Measurements from ENCODE around the gene RBL2. TPM values are rescaled to one million over a fixed set of nuclear protein-coding genes. Genes with fewer than 3 reads are reported as not detected.

RBL2 gene
- total and polyA plus RNA-seq, 10 donors, result 29.1 to 214 (median 138) TPM

GRCh38 chr16:53428681-53429080 is 5.6 kb upstream of the RBL2 start:
- 70 to 88% (median 73%) methylated on average over 3 of the region's 3 CpGs for WGBS, 5 donors
- peaks cover 0 to 3% (median 2%) of the 10 kb centered on the region in 6 donors for H3K4me1 ChIP-seq
- H3K9me3 ChIP-seq, result peaks cover 0 to 26% (median 18%) of the 10 kb centered on the region in 8 donors
- no peak overlapping the region for H3K4me3 ChIP-seq
- no peak for DNase-seq
- H3K27ac ChIP-seq, result no peak overlapping the region
- H3K36me3 ChIP-seq, result no peaks in the 10 kb centered on the region
- no peaks in the 10 kb centered on the region for H3K27me3 ChIP-seq (replicated peaks in 1 of 7)
- TF ChIP-seq POLR2A (IDR thresholded peaks at IDR 0.05) (no peak), POLR2AphosphoS5 (IDR thresholded peaks at IDR 0.05) (no peak)
- TF ChIP-seq, protein P1, sequence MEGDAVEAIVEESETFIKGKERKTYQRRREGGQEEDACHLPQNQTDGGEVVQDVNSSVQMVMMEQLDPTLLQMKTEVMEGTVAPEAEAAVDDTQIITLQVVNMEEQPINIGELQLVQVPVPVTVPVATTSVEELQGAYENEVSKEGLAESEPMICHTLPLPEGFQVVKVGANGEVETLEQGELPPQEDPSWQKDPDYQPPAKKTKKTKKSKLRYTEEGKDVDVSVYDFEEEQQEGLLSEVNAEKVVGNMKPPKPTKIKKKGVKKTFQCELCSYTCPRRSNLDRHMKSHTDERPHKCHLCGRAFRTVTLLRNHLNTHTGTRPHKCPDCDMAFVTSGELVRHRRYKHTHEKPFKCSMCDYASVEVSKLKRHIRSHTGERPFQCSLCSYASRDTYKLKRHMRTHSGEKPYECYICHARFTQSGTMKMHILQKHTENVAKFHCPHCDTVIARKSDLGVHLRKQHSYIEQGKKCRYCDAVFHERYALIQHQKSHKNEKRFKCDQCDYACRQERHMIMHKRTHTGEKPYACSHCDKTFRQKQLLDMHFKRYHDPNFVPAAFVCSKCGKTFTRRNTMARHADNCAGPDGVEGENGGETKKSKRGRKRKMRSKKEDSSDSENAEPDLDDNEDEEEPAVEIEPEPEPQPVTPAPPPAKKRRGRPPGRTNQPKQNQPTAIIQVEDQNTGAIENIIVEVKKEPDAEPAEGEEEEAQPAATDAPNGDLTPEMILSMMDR (IDR thresholded peaks at IDR 0.05 in 8 of 11, conservative IDR thresholded peaks at IDR 0.05 in 3 of 11), result no peak
- intact Hi-C loops (cut with DNase I; ENCODE audit: low total_unique reads), result no loop called here

- H3K4me1 ChIP-seq, result peaks cover 0 to 9% (median 6%) of the 10 kb centered on the region in 6 donors
- no peak for DNase-seq
- H3K9me3 ChIP-seq, result peaks cover 0 to 19% (median 11%) of the 10 kb centered on the region in 8 donors
- H3K4me3 ChIP-seq, result no peak overlapping the region
- no peaks in the 10 kb centered on the region for H3K27me3 ChIP-seq (replicated peaks in 1 of 7)
- TF ChIP-seq, protein P1 (IDR thresholded peaks at IDR 0.05 in 8 of 11, conservative IDR thresholded peaks at IDR 0.05 in 3 of 11), result no peak
- TF ChIP-seq POLR2AphosphoS5 (IDR thresholded peaks at IDR 0.05) (no peak), POLR2A (IDR thresholded peaks at IDR 0.05) (no peak)
- WGBS, 5 donors, result 67 to 86% (median 75%) methylated on average over 4 of the region's 4 CpGs
- no peaks in the 10 kb centered on the region for H3K36me3 ChIP-seq
- intact Hi-C loops (cut with DNase I; ENCODE audit: low total_unique reads), result no loop called here
- no peak overlapping the region for H3K27ac ChIP-seq
These were observed 4.9 kb upstream of the RBL2 start for GRCh38 chr16:53429221-53429943.

DNA sequence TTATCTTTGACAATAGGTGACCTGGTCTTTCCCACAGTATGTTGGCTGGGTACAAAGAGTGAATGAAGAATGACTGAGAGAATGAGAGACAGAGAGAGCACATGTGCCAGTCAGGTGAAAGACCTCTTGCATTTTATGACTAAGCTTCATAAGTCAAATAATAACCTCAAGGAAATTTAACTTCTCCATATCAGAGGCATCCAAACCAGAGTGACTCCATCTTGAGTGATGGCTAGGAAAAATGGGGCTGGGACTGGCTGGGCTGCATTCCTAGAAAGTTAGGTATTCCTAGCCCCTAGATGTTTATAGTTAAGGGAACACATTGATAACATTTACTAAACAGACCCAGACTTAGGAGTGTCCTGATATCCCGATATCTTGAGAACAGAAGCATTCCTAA is 3.9 kb upstream of the RBL2 start:
- H3K27ac ChIP-seq, result no peak overlapping the region
- DNase-seq, result no peak
- H3K27me3 ChIP-seq (replicated peaks in 1 of 7), result no peaks in the 10 kb centered on the region
- H3K4me3 ChIP-seq, result no peak overlapping the region
- H3K4me1 ChIP-seq, result peaks cover 0 to 9% (median 6%) of the 10 kb centered on the region in 6 donors
- H3K36me3 ChIP-seq, result no peaks in the 10 kb centered on the region
- 90 to 100% (median 91%) methylated on average over 1 of the region's 1 CpG for WGBS, 5 donors
- intact Hi-C loops (cut with DNase I; ENCODE audit: low total_unique reads), result loop anchor here (10.0 kb wide), 1 partner anchor 74 kb away; the partner anchor contains the start of gene AKTIP
- TF ChIP-seq POLR2A (IDR thresholded peaks at IDR 0.05), result no peak
- H3K9me3 ChIP-seq, result peaks cover 0 to 9% (median 1%) of the 10 kb centered on the region in 8 donors

GRCh38 chr16:53433509-53433908 is 762 bp upstream of the RBL2 start:
- Histone ChIP-seq H3K36me3 (peaks cover 0 to 4% (median 0%) of the 10 kb centered on the region in 6 donors), H3K27me3 (replicated peaks in 1 of 7) (no peaks in the 10 kb centered on the region), H3K4me1 (peaks cover 17 to 40% (median 37%) of the 10 kb centered on the region in 6 donors), H3K4me3 (peak overlapping the region in 5 of 8 donors; percentile 89 to 98 (median 94)), H3K27ac (peak overlapping the region in 5 of 8 donors; percentile 95 to 99 (median 98)), H3K9me3 (peaks cover 0 to 5% (median 0%) of the 10 kb centered on the region in 8 donors)
- DNase-seq, result no peak
- WGBS, 5 donors, result 85 to 94% (median 89%) methylated on average over 7 of the region's 7 CpGs
- TF ChIP-seq, protein P1 (IDR thresholded peaks at IDR 0.05 in 8 of 11, conservative IDR thresholded peaks at IDR 0.05 in 3 of 11), result no peak
- TF ChIP-seq POLR2AphosphoS5 (IDR thresholded peaks at IDR 0.05) (no peak), POLR2A (IDR thresholded peaks at IDR 0.05) (no peak)
- intact Hi-C loops (cut with DNase I; ENCODE audit: low total_unique reads), result loop anchor here (10.0 kb wide), 1 partner anchor 71 kb away; the partner anchor contains the start of gene AKTIP
